HepG2 (cell line): Measurements from ENCODE around the gene PAM16. TPM values are rescaled to one million over a fixed set of nuclear protein-coding genes. Genes with fewer than 3 reads are reported as not detected.

ENCODE experiments used
- KDM5A ChIP-seq: fragments of 200-600 bp; sonication (generic); IDR thresholded peaks from 2 replicates; pipeline ENCODE4 v1.7.0; 2018; ENCODE audit warnings: antibody characterized with exemption, mild to moderate bottlenecking, low read length, borderline replicate concordance
- MAFK ChIP-seq, 2 experiments: IDR thresholded peaks in 1 of 2; conservative IDR thresholded peaks in 1 of 2; 2 replicates each; pipeline ENCODE4 v1.6.1; 2011; ENCODE audit warnings: improper control_type of control experiment in 2 of 2, low read length in 2 of 2
- NAIF1 ChIP-seq: sonication (generic); formaldehyde crosslinking; IDR thresholded peaks from 2 replicates; pipeline ENCODE4 v1.5.0; 2020; ENCODE audit warnings: mild to moderate bottlenecking, missing genetic modification reagents, borderline replicate concordance
- RARG ChIP-seq: sonication (generic); formaldehyde crosslinking; IDR thresholded peaks from 2 replicates; pipeline ENCODE4 v1.4.0; 2020; ENCODE audit warnings: low read depth, mild to moderate bottlenecking, missing genetic modification reagents
- SMARCC2 ChIP-seq: fragments of 450-650 bp; IDR thresholded peaks from 2 replicates; pipeline ENCODE4 v1.6.1; 2017; ENCODE audit warnings: antibody characterized with exemption, mild to moderate bottlenecking
- TMF1 ChIP-seq: sonication (generic); formaldehyde crosslinking; IDR thresholded peaks from 2 replicates; pipeline ENCODE4 v1.8.1; 2022; ENCODE audit warnings: low read depth, missing genetic modification reagents
- ZMAT3 ChIP-seq: sonication (generic); formaldehyde crosslinking; conservative IDR thresholded peaks from 2 replicates; pipeline ENCODE4 v1.7.0; 2021; ENCODE audit warnings: missing genetic modification reagents
- ZNF253 ChIP-seq: sonication (generic); formaldehyde crosslinking; IDR thresholded peaks from 2 replicates; pipeline ENCODE4 v1.8.0; 2022; ENCODE audit warnings: mild to moderate bottlenecking, missing genetic modification reagents, borderline replicate concordance
- ZNF326 ChIP-seq: sonication (generic); formaldehyde crosslinking; IDR thresholded peaks from 2 replicates; pipeline ENCODE4 v1.4.0; 2020; ENCODE audit warnings: missing genetic modification reagents, borderline replicate concordance
- ZNF484 ChIP-seq: sonication (generic); formaldehyde crosslinking; IDR thresholded peaks from 2 replicates; pipeline ENCODE4 v1.5.1; 2020; ENCODE audit warnings: mild to moderate bottlenecking, low read depth, missing genetic modification reagents, borderline replicate concordance
- ZNF670 ChIP-seq: sonication (generic); formaldehyde crosslinking; IDR thresholded peaks from 2 replicates; pipeline ENCODE4 v1.8.0; 2022; ENCODE audit warnings: mild to moderate bottlenecking, missing genetic modification reagents, borderline replicate concordance
- ZSCAN12 ChIP-seq: sonication (generic); formaldehyde crosslinking; IDR thresholded peaks from 2 replicates; pipeline ENCODE4 v1.9.0; 2021; ENCODE audit warnings: mild to moderate bottlenecking, missing genetic modification reagents
- polyA plus RNA-seq, 8 experiments: library from polyadenylated mRNA; depleted of rRNA in 3 of 8; stranded (reverse) in 7 of 8; unstranded in 1 of 8; fragments of >200 nt; fragmentation: Illumina TruSeq in 4 of 8; extraction: Trizol in 4 of 8; gene quantifications; 2 replicates each; pipeline versions ENCODE4 v1.2.1 to v1.2.3, GENCODE V29; 2011 to 2016; ENCODE audit warnings: low read depth in 4 of 8, missing spikeins in 1 of 8, mixed read lengths in 1 of 8; ENCODE audit not compliant: insufficient read depth in 1 of 8
- total RNA-seq, 5 experiments: library from RNA; depleted of rRNA; stranded (reverse); fragments of >200 nt; fragmentation: Illumina TruSeq; extraction: Trizol; gene quantifications; 2 replicates each; pipeline ENCODE4 v1.2.3, GENCODE V29; 2016; ENCODE audit warnings: low read depth in 1 of 5
- TF ChIP-seq, protein P1 (sequence below): sonication (generic); formaldehyde crosslinking; IDR thresholded peaks from 2 replicates; pipeline ENCODE4 v1.5.1; 2020; ENCODE audit warnings: mild to moderate bottlenecking, missing genetic modification reagents
- TF ChIP-seq, protein P2 (sequence below): sonication (generic); formaldehyde crosslinking; IDR thresholded peaks from 2 replicates; pipeline ENCODE4 v1.4.0; 2020; ENCODE audit warnings: mild to moderate bottlenecking, missing genetic modification reagents
- TF ChIP-seq, protein P3 (sequence below): sonication (generic); formaldehyde crosslinking; IDR thresholded peaks from 2 replicates; pipeline ENCODE4 v1.4.0; 2020; ENCODE audit warnings: missing genetic modification reagents
- TF ChIP-seq, protein P4 (sequence below): sonication (generic); formaldehyde crosslinking; IDR thresholded peaks from 2 replicates; pipeline ENCODE4 v1.5.1; 2020; ENCODE audit warnings: mild to moderate bottlenecking, missing genetic modification reagents, borderline replicate concordance
- TF ChIP-seq, protein P5 (sequence below): sonication (generic); formaldehyde crosslinking; IDR thresholded peaks from 2 replicates; pipeline ENCODE4 v1.4.0; 2020; ENCODE audit warnings: mild to moderate bottlenecking, missing genetic modification reagents, borderline replicate concordance

The PAM16 gene
- total and polyA plus RNA-seq, 2 of the 13 experiments (the other 11 are each of a cell fraction or from before 2014, with no cell fraction given), result 51.5 to 51.8 TPM

DNA sequence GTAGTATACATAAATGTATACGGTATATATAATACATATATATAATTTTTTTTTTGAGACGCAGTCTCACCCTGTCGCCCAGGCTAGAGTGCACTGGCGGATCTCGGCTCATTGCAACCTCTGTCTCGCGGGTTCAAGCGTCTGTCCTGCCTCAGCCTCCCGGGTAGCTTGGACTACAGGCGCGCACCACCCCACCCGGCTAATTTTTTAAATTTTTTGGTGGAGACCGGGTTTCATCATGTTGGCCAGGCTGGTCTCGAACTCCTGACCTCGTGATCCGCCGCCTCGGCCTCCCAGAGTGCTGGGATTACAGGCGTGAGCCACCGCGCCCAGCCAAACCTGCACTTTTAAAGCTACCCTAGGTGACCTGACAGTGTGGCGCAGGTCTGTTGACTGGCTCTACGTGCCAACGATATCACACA, 745 bp downstream of the PAM16 start (continued):
- TF ChIP-seq, protein P1, sequence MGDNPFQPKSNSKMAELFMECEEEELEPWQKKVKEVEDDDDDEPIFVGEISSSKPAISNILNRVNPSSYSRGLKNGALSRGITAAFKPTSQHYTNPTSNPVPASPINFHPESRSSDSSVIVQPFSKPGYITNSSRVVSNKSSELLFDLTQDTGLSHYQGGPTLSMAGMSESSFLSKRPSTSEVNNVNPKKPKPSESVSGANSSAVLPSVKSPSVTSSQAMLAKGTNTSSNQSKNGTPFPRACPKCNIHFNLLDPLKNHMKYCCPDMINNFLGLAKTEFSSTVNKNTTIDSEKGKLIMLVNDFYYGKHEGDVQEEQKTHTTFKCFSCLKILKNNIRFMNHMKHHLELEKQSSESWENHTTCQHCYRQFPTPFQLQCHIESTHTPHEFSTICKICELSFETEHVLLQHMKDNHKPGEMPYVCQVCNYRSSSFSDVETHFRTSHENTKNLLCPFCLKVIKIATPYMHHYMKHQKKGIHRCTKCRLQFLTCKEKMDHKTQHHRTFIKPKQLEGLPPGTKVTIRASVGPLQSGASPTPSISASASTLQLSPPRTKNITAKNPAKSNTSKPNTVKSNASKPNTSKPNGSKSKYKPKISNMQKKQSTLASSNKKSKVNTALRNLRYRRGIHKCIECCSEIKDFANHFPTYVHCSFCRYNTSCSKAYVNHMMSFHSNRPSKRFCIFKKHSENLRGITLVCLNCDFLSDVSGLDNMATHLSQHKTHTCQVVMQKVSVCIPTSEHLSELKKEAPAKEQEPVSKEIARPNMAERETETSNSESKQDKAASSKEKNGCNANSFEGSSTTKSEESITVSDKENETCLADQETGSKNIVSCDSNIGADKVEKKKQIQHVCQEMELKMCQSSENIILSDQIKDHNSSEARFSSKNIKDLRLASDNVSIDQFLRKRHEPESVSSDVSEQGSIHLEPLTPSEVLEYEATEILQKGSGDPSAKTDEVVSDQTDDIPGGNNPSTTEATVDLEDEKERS, result no peak
- TF ChIP-seq ZNF484, result no peak
- TF ChIP-seq RARG, result no peak
- TF ChIP-seq, protein P2, sequence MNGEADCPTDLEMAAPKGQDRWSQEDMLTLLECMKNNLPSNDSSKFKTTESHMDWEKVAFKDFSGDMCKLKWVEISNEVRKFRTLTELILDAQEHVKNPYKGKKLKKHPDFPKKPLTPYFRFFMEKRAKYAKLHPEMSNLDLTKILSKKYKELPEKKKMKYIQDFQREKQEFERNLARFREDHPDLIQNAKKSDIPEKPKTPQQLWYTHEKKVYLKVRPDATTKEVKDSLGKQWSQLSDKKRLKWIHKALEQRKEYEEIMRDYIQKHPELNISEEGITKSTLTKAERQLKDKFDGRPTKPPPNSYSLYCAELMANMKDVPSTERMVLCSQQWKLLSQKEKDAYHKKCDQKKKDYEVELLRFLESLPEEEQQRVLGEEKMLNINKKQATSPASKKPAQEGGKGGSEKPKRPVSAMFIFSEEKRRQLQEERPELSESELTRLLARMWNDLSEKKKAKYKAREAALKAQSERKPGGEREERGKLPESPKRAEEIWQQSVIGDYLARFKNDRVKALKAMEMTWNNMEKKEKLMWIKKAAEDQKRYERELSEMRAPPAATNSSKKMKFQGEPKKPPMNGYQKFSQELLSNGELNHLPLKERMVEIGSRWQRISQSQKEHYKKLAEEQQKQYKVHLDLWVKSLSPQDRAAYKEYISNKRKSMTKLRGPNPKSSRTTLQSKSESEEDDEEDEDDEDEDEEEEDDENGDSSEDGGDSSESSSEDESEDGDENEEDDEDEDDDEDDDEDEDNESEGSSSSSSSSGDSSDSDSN (CRISPR knock-in tag), result no peak
- no peak for TF ChIP-seq KDM5A
- no peak for TF ChIP-seq MAFK (conservative IDR thresholded peaks at IDR 0.05 in 1 of 2, IDR thresholded peaks at IDR 0.05 in 1 of 2; ENCODE audit: low read length in 2 of 2)
- no peak for TF ChIP-seq NAIF1
- TF ChIP-seq ZSCAN12 (CRISPR knock-in tag), result no peak
- no peak for TF ChIP-seq SMARCC2
- TF ChIP-seq TMF1 (CRISPR knock-in tag), result no peak
- no peak for TF ChIP-seq ZNF253
- TF ChIP-seq, protein P3, sequence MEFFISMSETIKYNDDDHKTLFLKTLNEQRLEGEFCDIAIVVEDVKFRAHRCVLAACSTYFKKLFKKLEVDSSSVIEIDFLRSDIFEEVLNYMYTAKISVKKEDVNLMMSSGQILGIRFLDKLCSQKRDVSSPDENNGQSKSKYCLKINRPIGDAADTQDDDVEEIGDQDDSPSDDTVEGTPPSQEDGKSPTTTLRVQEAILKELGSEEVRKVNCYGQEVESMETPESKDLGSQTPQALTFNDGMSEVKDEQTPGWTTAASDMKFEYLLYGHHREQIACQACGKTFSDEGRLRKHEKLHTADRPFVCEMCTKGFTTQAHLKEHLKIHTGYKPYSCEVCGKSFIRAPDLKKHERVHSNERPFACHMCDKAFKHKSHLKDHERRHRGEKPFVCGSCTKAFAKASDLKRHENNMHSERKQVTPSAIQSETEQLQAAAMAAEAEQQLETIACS (CRISPR knock-in tag), result no peak
- TF ChIP-seq, protein P4, sequence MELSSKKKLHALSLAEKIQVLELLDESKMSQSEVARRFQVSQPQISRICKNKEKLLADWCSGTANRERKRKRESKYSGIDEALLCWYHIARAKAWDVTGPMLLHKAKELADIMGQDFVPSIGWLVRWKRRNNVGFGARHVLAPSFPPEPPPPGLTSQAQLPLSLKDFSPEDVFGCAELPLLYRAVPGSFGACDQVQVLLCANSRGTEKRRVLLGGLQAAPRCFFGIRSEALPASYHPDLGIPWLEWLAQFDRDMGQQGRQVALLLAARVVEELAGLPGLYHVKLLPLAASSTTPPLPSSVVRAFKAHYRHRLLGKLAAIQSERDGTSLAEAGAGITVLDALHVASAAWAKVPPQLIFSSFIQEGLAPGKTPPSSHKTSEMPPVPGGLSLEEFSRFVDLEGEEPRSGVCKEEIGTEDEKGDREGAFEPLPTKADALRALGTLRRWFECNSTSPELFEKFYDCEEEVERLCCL, result no peak
- TF ChIP-seq ZNF670 (CRISPR knock-in tag), result 0 out of 2 replicates have a peak, but pooled peaks have one; percentile 25
- TF ChIP-seq ZNF326 (CRISPR knock-in tag), result no peak
- no peak for TF ChIP-seq ZMAT3 (CRISPR knock-in tag)
- TF ChIP-seq, protein P5, sequence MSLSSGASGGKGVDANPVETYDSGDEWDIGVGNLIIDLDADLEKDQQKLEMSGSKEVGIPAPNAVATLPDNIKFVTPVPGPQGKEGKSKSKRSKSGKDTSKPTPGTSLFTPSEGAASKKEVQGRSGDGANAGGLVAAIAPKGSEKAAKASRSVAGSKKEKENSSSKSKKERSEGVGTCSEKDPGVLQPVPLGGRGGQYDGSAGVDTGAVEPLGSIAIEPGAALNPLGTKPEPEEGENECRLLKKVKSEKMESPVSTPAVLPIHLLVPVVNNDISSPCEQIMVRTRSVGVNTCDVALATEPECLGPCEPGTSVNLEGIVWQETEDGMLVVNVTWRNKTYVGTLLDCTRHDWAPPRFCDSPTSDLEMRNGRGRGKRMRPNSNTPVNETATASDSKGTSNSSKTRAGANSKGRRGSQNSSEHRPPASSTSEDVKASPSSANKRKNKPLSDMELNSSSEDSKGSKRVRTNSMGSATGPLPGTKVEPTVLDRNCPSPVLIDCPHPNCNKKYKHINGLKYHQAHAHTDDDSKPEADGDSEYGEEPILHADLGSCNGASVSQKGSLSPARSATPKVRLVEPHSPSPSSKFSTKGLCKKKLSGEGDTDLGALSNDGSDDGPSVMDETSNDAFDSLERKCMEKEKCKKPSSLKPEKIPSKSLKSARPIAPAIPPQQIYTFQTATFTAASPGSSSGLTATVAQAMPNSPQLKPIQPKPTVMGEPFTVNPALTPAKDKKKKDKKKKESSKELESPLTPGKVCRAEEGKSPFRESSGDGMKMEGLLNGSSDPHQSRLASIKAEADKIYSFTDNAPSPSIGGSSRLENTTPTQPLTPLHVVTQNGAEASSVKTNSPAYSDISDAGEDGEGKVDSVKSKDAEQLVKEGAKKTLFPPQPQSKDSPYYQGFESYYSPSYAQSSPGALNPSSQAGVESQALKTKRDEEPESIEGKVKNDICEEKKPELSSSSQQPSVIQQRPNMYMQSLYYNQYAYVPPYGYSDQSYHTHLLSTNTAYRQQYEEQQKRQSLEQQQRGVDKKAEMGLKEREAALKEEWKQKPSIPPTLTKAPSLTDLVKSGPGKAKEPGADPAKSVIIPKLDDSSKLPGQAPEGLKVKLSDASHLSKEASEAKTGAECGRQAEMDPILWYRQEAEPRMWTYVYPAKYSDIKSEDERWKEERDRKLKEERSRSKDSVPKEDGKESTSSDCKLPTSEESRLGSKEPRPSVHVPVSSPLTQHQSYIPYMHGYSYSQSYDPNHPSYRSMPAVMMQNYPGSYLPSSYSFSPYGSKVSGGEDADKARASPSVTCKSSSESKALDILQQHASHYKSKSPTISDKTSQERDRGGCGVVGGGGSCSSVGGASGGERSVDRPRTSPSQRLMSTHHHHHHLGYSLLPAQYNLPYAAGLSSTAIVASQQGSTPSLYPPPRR, result no peak
